DND-41 (cell line): ENCODE data around the gene AURKB.

Experiments
- EZH2 ChIP-seq: IDR thresholded peaks from 3 replicates; pipeline ENCODE4 v1.6.1; 2012; ENCODE audit warnings: borderline replicate concordance, low read depth, mild to moderate bottlenecking, moderate library complexity, low read length, inconsistent platforms; ENCODE audit not compliant: severe bottlenecking
- TF ChIP-seq, protein P1 (sequence below): IDR thresholded peaks from 2 replicates; pipeline ENCODE4 v1.5.1; 2012; ENCODE audit warnings: borderline replicate concordance, low read length, moderate library complexity, mild to moderate bottlenecking; ENCODE audit not compliant: poor library complexity, severe bottlenecking; ENCODE audit errors: extremely low read depth

DNA sequence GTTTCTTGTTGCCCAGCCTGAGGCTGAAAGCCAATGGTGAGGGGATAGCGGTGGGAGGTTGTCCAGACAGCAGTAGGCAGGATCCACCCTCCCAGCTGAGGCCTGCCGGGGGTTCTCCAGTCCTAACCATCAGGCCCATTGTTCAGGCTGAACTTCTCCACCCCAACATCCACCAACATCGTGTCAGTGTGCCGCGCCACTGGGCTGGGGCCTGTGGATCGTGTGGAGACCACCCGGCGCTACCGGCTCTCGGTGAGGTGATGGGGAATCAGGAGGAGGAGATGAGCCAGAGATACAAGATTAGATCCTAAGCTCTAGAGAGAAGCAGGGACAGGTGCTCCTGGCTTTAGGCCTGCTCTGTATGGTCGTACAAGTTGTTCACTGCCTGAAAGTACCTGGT, 44.5 kb upstream of the AURKB start:
- TF ChIP-seq EZH2, result no peak
- TF ChIP-seq, protein P1, sequence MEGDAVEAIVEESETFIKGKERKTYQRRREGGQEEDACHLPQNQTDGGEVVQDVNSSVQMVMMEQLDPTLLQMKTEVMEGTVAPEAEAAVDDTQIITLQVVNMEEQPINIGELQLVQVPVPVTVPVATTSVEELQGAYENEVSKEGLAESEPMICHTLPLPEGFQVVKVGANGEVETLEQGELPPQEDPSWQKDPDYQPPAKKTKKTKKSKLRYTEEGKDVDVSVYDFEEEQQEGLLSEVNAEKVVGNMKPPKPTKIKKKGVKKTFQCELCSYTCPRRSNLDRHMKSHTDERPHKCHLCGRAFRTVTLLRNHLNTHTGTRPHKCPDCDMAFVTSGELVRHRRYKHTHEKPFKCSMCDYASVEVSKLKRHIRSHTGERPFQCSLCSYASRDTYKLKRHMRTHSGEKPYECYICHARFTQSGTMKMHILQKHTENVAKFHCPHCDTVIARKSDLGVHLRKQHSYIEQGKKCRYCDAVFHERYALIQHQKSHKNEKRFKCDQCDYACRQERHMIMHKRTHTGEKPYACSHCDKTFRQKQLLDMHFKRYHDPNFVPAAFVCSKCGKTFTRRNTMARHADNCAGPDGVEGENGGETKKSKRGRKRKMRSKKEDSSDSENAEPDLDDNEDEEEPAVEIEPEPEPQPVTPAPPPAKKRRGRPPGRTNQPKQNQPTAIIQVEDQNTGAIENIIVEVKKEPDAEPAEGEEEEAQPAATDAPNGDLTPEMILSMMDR, result no peak
